ENCODE data around the gene SHPK. TPM values are rescaled to one million over a fixed set of nuclear protein-coding genes. Genes with fewer than 3 reads are reported as not detected.

Gene SHPK
- total RNA-seq, 1 donor from 2014 or later = 14.0 TPM

DNA sequence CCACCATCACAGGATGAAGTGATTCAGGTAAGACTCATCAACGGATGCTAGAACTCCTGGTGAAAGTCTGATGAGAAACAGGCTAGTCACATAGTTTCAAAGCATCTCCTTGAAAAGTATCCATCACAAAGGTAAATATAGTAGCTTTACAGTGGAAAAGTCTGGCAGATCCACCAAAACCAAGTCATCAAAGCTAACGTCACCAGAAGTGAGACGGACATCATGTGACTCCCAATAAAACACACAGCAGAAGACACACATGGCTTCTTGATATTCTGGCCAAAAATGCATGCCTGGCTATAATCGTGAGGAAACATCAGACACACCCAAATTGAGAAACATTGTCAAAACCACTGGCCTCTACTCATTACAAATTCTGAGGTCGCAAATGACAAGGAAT, 60.5 kb downstream of the SHPK start:
- H3K4me1 ChIP-seq = no peaks in the 10 kb centered on the region
- no peaks in the 10 kb centered on the region for H3K9me3 ChIP-seq
- no peaks in the 10 kb centered on the region for H3K27me3 ChIP-seq
- H3K27ac ChIP-seq = no peak overlapping the region
- peaks cover 0 to 14% of the 10 kb centered on the region in 2 donors for H3K36me3 ChIP-seq
- TF ChIP-seq, protein P1, sequence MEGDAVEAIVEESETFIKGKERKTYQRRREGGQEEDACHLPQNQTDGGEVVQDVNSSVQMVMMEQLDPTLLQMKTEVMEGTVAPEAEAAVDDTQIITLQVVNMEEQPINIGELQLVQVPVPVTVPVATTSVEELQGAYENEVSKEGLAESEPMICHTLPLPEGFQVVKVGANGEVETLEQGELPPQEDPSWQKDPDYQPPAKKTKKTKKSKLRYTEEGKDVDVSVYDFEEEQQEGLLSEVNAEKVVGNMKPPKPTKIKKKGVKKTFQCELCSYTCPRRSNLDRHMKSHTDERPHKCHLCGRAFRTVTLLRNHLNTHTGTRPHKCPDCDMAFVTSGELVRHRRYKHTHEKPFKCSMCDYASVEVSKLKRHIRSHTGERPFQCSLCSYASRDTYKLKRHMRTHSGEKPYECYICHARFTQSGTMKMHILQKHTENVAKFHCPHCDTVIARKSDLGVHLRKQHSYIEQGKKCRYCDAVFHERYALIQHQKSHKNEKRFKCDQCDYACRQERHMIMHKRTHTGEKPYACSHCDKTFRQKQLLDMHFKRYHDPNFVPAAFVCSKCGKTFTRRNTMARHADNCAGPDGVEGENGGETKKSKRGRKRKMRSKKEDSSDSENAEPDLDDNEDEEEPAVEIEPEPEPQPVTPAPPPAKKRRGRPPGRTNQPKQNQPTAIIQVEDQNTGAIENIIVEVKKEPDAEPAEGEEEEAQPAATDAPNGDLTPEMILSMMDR (IDR thresholded peaks at IDR 0.05) = no peak
- TF ChIP-seq POLR2AphosphoS5 (IDR thresholded peaks at IDR 0.05; ENCODE audit: insufficient read depth in 1 of 2, low read depth in 1 of 2) (no peak), POLR2A (IDR thresholded peaks at IDR 0.05) (no peak)
- no peak overlapping the region for H3K4me3 ChIP-seq
- intact Hi-C loops (cut with DNase I) = no loop called here
- no peak for DNase-seq (ENCODE audit: extremely low spot score in 2 of 2)

- no peak for DNase-seq (ENCODE audit: extremely low spot score in 2 of 2)
- H3K27ac ChIP-seq = no peak overlapping the region
- no peaks in the 10 kb centered on the region for H3K9me3 ChIP-seq
- H3K36me3 ChIP-seq = peaks cover 0 to 18% of the 10 kb centered on the region in 2 donors
- intact Hi-C loops (cut with DNase I) = no loop called here
- no peaks in the 10 kb centered on the region for H3K27me3 ChIP-seq
- no peak overlapping the region for H3K4me3 ChIP-seq
- no peaks in the 10 kb centered on the region for H3K4me1 ChIP-seq
- TF ChIP-seq POLR2AphosphoS5 (IDR thresholded peaks at IDR 0.05; ENCODE audit: insufficient read depth in 1 of 2, low read depth in 1 of 2) (no peak), POLR2A (IDR thresholded peaks at IDR 0.05) (no peak)
- TF ChIP-seq, protein P1 (IDR thresholded peaks at IDR 0.05) = no peak
Measured at GRCh38 chr17:3574231-3574630, 61.8 kb downstream of the SHPK start.

DNA sequence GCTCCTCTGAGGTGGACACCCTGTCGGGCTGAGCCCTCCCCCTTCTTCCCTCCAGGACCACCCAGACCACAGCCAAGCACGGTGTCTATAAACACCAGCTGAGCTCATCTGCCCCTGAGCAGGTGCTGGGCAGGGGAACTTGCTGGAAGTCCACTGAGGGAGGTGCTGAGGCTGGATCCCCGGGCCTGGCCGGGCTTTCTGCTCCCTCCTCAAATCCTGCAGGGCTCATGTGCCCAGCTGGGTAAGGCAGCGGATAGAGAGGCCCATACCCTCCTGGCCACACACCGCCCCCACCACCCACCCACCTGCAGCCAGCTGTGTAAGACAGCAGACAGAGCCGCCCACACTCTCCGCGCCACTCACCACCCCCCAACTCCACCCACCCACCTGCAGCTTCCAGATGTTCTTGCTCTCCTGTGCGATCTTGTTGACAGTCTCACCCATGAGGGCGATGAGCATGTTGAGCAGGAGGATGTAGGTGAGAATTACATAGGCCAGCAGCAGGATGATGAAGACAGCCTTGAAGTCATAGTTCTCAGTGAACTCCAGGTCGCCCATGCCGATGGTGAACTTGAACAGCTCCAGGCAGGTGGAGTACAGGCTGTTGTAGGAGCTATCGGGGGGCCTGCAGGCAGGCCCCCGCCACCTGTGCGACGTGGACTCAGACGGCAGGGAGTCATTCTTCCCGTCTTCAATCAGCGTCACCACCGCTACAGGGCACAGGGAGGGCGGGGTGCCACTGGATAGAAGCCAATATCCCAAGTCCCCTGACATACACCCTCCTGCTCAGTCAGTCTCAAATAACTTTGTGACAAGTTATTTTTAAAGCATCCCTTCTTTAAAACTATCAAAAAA, 62.6 kb downstream of the SHPK start:
- Histone ChIP-seq H3K27me3 (no peaks in the 10 kb centered on the region), H3K36me3 (peaks cover 0 to 19% of the 10 kb centered on the region in 2 donors), H3K9me3 (no peaks in the 10 kb centered on the region), H3K4me1 (no peaks in the 10 kb centered on the region), H3K27ac (no peak overlapping the region), H3K4me3 (no peak overlapping the region)
- DNase-seq (ENCODE audit: extremely low spot score in 2 of 2) = no peak
- intact Hi-C loops (cut with DNase I) = no loop called here
- no peak for TF ChIP-seq POLR2AphosphoS5 (IDR thresholded peaks at IDR 0.05; ENCODE audit: insufficient read depth in 1 of 2, low read depth in 1 of 2)
- no peak for TF ChIP-seq POLR2A (IDR thresholded peaks at IDR 0.05)
- TF ChIP-seq, protein P1 (IDR thresholded peaks at IDR 0.05) = no peak

- DNase-seq (ENCODE audit: extremely low spot score in 2 of 2) = no peak
- H3K4me3 ChIP-seq = no peak overlapping the region
- no peak for TF ChIP-seq POLR2A (IDR thresholded peaks at IDR 0.05)
- TF ChIP-seq POLR2AphosphoS5 (IDR thresholded peaks at IDR 0.05; ENCODE audit: insufficient read depth in 1 of 2, low read depth in 1 of 2) = no peak
- TF ChIP-seq, protein P1 (IDR thresholded peaks at IDR 0.05) = no peak
- no peaks in the 10 kb centered on the region for H3K9me3 ChIP-seq
- no peak overlapping the region for H3K27ac ChIP-seq
- no peaks in the 10 kb centered on the region for H3K27me3 ChIP-seq
- H3K36me3 ChIP-seq = peaks cover 0 to 19% of the 10 kb centered on the region in 2 donors
- intact Hi-C loops (cut with DNase I) = no loop called here
- H3K4me1 ChIP-seq = no peaks in the 10 kb centered on the region
Measured at GRCh38 chr17:3572231-3572630, 63.8 kb downstream of the SHPK start.
